GM04503 (cell line): ENCODE measurements around the gene CDK14.
"Not testable (repeated sequence)": the region's sequence is repeated elsewhere in the genome, so short reads cannot be mapped to it uniquely, and the experiment has no call there.

Experiments used
- DNase-seq: peaks from one replicate; pipeline ENCODE4 v3.0.0-alpha.2; 2012; ENCODE audit warnings: low read depth

Gene CDK14

DNA sequence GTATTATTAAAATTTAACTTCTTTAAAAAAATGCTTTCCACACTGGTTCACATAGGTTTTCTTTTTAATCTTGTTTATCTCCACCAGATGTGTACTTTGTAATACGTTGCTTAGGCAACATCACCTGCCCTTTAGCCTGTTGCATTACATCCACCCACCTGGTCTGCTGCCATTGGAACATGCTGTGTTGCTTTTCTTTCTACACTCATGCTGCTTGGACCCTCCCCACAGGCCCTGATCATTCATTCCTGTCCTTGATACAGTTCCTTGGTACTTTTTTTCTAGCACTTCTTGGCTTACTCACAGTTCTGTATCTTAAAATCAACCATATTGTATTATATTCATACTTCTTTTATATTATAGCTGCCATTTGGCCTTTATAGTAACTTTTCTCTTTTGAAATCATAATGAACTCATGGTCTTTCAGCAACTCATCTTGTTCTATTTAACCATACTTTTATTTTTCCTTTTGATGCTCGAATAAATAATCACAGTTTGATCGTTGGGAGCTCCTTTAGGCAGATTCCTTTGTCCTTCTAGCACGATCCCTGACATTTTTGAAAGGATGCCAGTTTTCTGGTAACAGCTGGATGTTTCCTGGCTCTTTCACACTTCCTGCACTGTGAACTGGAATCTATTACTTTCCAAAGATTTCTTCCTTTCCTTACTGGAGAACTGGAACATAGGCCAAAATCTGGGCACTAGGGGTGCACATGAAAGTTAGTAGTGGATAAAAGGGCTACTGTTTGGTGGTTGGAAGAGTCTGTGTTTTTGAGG is 125.1 kb downstream of the CDK14 start:
- peak; percentile 44 for DNase-seq

DNA sequence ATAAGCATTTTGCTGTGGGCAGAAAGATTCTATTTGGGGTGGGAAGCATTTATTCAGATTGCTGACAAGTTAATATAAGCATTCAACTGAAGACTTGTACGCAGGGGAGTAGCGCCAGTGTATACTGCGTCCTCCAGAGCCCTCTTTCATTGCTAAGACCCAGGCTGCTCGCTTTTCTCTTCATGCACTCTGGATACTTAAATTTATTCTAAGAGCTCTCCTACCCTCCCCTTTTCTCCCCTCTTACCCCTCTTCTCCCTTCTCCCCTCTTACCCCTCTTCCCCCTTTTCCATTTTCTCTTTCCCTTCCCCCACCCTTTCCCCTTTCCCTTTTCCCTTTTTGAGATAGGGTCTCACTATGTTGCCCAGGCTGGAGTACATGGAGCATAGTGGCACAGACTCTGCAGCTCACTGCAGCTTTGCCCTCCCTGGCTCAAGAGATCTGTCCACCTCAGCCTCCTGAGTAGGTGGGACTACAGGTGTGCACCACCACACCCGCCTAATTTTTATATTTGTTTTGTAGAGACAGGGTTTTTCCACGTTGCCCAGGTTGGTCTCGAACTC is 125.8 kb downstream of the CDK14 start:
- DNase-seq, result no peak

DNA sequence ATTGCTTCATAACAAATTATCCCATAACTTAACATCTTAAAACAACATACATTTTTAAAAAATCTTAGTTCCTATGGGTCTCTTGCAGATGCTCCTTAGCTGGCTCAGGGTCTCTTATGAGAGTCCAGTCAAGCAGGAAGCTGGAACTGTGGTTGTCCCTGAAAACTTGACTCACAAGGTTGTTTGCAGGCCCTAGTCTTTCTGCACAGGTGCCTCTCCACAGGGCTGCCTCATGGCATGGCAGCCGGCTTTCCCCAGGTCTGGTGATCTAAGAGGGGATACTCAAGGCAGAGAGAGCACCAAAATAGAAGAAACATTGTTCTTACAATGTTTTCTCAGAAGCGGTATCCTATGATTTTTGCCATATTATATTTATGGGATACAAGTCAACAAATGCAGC is 127.1 kb downstream of the CDK14 start:
- no peak for DNase-seq

GRCh38 chr7:90723866-90724265 is 127.7 kb downstream of the CDK14 start:
- DNase-seq, result no peak

GRCh38 chr7:90726120-90726519 is 130.0 kb downstream of the CDK14 start:
- DNase-seq, result peak; percentile 18

- DNase-seq, result no peak
These were observed 130.5 kb downstream of the CDK14 start for GRCh38 chr7:90726623-90727022.

DNA sequence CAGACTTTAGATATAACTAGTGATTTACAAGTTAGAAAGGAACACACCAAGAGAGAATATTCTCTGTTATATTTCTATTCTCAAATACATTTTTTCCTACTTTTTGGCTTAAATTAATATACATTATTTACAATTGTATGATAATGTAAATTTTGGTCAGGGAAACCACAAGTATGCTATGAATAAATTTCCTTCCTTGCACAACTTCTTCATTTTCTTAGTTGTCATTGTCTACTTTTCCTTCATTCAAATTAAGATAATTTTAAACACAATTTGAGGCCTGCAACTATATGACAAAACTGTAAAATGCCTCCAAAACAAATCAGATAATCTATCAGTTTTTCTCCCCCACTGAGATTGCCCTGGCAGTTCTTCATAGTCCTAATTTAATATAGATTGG is 131.3 kb downstream of the CDK14 start:
- DNase-seq, result no peak

DNA sequence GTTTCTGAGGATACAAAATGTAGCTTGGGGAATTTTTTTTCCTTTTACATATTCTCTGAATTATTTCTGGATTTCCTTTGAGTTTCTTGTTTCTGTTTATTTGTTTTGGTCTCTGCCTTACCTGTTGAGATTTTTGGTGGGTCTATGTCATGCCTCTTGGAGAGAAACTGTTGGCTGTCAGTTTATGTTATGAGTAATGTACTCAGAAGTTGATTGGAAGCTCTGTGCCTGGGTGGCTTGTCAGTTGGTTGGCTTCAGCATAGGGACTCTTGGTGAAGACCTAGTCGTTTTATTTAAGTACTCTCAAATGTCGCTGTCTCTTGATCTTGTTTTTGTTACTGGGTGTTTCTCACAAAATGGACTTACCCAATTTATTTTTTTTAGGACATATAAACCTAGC is 132.4 kb downstream of the CDK14 start:
- no peak for DNase-seq

DNA sequence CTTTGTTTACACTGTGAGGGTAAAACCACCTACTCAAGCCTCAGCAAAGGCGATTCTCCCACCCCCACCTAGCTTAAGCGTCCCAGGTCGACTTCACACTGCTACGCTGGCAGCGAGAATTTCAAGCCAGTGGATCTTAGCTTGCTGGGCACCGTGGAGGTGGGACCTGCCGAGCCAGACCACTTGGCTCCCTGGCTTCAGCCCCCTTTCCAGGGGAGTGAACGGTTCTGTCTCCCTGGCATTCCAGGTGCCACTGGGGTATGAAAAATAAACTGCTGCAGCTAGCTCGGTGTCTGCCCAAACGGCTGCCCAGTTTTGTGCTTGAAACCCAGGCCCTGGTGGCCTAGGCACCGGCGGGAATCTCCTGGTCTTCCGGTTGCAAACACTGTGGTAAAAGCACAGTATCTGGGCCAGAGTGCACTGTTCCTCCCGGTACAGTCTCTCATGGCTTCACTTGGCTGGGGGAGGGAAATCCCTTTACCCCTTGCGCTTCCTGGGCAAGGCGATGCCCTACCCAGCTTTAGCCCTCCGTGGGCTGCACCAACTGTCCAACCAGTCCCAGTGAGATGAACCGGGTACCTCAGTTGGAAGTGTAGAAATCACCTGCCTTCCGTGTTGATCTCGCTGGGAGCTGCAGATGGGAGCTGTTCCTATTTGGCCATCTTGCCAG is 139.6 kb downstream of the CDK14 start:
- not testable (repeated sequence) for DNase-seq

DNA sequence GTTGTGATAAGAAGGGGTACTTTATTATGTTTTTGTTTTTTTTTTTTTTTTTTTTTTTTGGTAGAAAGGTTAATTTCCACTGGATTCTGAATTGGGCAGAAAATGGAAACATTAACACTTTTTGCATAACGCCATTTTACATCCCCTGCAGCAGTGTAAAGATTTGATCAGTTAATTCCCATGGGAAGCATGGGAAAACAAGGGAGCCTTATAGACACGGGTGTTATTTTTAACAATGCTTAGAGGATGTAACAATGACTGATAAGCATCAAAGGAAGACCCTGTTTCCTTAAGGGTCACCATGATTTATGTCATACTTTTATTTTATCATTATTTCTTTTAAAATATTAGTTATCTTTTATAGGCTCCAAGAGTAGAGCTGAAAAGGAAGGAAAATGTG is 140.2 kb downstream of the CDK14 start:
- DNase-seq, result no peak

GRCh38 chr7:90736968-90737939 is 141.1 kb downstream of the CDK14 start:
- no peak for DNase-seq

DNA sequence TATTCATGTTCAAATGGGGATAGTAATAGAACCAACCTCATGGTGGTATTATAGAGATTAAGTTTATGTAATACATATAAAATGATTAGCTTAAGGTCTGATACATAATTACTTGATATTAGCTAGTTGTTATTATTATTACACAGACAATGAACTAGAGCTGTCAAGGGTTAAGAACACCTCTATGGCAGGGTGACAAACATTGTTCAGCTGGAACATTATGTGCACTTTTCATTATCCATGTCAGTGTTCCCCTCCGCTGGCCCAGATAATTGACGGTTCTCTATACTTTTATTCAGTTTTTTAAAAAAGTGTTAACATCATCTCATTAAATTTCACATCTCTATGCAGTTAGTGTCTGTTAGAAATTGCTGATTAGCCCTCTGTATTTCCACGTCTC is 142.1 kb downstream of the CDK14 start:
- DNase-seq, result no peak

DNA sequence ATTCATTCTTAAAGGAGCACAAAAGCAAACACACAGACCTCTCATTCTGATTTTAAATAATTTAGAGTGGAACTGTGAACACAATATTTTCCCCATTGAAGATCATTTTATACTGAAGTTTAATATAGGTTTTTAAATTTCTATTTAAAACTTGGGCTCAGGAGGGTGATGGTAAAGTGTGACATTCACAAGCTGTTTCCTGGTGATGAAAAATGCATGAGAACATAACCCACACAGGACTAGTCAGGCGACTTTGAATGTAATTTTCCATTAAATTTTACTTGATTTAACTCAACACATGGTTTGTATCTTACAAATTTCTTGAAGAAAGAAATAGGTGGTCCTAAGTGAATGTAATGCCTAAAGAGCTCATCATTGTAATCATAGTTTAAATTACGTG is 143.6 kb downstream of the CDK14 start:
- no peak for DNase-seq

DNA sequence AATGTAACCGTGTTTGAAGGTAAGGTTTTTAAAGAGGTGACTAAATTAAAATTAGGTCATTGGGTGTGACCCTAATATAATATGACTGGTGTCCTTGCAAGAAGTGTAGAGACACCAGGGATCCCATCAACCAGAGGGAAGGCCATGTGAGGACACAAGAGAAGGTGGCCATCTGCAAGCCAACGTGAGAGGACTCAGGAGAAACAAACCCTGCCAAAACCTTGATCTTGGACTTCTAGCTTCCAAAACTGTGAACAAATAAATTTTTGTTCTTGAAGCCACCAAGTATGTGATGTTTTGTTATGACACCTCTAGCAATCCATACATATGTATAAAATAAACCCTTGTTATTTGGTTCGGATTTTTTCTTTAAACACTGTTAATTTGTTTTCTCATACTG is 144.3 kb downstream of the CDK14 start:
- DNase-seq, result no peak

DNA sequence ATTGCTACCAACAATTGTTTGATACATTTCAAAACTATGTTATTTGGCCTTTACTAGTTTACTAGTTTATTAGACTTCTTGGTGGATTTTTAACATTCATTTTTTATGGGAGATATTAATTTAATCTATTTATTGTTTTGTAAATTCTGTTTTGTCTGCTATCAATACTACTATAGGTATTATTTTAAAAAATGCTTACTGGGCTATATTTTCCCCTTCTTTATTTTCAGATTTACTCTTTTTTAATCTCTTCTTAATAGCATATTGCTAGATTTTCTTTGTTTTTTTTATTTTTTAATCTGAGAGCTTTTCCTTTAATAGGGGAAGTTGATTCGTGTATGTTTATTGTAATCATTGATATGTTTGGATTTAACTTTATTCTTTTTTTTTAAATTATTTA is 147.5 kb downstream of the CDK14 start:
- no peak for DNase-seq

DNA sequence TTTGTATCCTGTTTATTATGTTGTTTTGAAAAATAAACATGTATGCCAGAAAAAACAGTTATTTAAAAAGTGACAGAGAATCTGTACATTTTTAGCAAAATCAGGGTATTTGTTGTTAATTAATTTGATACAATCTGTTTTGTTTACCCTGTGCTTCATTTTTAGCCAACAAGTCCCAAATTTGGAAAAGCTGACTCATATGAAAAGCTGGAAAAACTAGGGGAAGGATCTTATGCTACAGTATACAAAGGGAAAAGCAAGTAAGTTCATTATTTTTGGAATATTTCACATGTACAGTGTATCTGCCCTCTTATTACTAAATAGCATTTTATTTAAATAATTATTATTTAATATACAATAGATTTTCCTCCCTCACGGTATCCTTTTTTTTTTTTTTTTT is 151.4 kb downstream of the CDK14 start:
- DNase-seq, result no peak

DNA sequence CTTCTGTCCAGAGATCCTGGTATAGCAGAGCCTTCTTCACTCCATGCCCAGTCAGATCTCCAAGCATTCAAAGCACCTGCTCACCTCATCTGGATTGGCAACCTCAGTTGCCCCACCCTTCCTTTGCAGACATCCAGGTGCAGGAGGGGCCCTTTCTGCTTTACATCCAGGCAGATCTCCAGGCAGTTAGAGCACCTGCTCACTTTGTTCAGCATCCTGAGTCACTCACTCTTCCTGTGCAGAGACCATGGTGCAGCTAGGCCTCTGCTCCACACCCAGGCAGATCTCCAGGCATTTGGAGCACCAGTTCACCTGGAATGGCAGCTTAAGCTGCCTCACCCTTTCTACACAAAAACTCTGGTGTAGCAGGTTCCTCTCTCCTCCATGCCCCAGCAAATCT is 153.1 kb downstream of the CDK14 start:
- DNase-seq, result no peak

- DNase-seq, result no peak
These were observed 153.7 kb downstream of the CDK14 start for GRCh38 chr7:90749774-90750173.

DNA sequence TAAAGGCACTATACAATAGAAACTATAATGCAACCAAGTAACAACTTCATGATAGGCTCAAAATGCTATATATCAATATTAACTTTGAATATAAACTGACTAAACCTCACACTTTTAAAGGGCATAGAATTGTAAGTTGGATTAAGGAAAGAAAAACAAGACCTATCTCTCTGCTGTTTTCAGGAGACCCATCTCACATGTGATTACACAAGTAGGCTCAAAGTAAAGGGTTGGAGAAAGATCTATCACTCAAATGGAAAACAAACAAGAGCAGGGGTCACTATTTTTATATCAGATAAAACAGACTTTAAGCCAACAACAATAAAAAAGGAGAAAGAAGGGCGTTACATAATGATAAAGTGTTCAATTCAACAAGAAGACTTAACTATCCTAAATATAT is 155.5 kb downstream of the CDK14 start:
- no peak for DNase-seq

- no peak for DNase-seq
These were observed 155.9 kb downstream of the CDK14 start for GRCh38 chr7:90752051-90752450.

DNA sequence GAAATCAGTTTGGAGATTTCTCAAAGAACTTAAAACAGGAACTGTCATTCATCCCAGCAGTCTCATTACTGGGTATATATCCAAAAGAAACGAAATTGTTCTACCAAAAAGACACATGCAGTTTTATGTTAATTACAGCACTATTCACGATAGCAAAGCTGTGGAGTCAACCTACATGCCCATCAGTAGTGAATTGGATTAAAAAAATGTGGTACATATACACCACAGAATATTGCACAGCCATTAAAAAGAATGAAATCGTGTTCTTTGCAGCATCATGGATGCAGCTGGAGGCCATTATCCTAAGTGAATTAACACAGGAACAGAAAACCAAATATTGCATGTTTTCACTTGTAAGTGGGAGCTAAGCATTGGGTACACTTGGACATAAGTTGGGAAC is 158.9 kb downstream of the CDK14 start:
- no peak for DNase-seq

GRCh38 chr7:90756366-90756765 is 160.2 kb downstream of the CDK14 start:
- DNase-seq, result no peak
